Chondrocyte (in vitro differentiated cells): ENCODE results near the gene TAGAP. TPM values are rescaled to one million over a fixed set of nuclear protein-coding genes. Genes with fewer than 3 reads are reported as not detected.
A peak's percentile ranks its signal among the peaks of the same experiment; 100 is the strongest.

Experiments used
- DNase-seq: peaks from one replicate; pipeline ENCODE4 v3.0.0; 2021; ENCODE audit warnings: mixed read lengths, low spot score
- H3K27ac Mint-ChIP-seq: one replicate; pipeline ENCODE4 v1.8.0; 2021; ENCODE audit warnings: mild to moderate bottlenecking, moderate library complexity, mixed read lengths; ENCODE audit not compliant: unreplicated experiment
- H3K27me3 Mint-ChIP-seq: 2 replicates; pipeline ENCODE4 v1.8.0; 2021; ENCODE audit warnings: low read depth, mixed read lengths
- H3K36me3 Mint-ChIP-seq: 2 replicates; pipeline ENCODE4 v1.8.0; 2021; ENCODE audit warnings: low read depth, mixed read lengths
- H3K4me1 Mint-ChIP-seq: 2 replicates; pipeline ENCODE4 v1.8.0; 2021; ENCODE audit warnings: low read depth, mild to moderate bottlenecking, mixed read lengths
- H3K4me3 Mint-ChIP-seq: one replicate; pipeline ENCODE4 v1.8.0; 2021; ENCODE audit warnings: mild to moderate bottlenecking, moderate library complexity, mixed read lengths; ENCODE audit not compliant: unreplicated experiment
- H3K9me3 Mint-ChIP-seq: 2 replicates; pipeline ENCODE4 v1.8.0; 2021; ENCODE audit warnings: low read depth, mixed read lengths
- CTCF ChIP-seq: fragments of 200-600 bp; sonication (generic); IDR thresholded peaks from 2 replicates; pipeline ENCODE4 v1.5.0; 2021; ENCODE audit warnings: antibody characterized with exemption, mild to moderate bottlenecking, moderate library complexity
- total RNA-seq: library from RNA; stranded (reverse); gene quantifications from 3 replicates; pipeline ENCODE4 v1.2.1, GENCODE V29; 2021

Gene TAGAP
- total RNA-seq, 1 donor from 2014 or later = not detected

DNA sequence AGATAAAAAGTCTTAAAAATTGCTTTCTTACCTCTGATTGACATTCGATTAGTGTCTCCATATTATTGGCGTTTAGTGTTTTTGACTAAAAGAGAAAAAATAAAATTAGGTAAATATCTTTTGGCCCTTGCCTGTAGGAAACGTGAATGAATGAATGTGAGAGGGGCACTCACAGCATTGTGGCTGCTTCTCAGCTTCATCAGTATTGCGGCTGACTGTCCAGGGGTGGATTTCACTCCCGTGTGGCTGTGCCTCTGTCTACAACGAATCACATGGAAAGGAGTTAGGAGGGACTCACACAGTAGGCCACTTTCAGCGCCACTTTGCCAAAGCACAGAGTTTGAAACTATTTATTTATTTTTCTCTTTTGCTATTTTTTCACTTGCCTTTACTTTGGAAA, 844 bp downstream of the TAGAP start:
- peaks cover 7% of the 10 kb centered on the region for H3K4me1 Mint-ChIP-seq
- no peak for DNase-seq
- no peak for TF ChIP-seq CTCF
- peaks cover 23% of the 10 kb centered on the region for H3K27me3 Mint-ChIP-seq
- H3K9me3 Mint-ChIP-seq = no peaks in the 10 kb centered on the region
- no peak overlapping the region for H3K27ac Mint-ChIP-seq
- H3K36me3 Mint-ChIP-seq = peaks cover 2% of the 10 kb centered on the region
- no peak overlapping the region for H3K4me3 Mint-ChIP-seq

DNA sequence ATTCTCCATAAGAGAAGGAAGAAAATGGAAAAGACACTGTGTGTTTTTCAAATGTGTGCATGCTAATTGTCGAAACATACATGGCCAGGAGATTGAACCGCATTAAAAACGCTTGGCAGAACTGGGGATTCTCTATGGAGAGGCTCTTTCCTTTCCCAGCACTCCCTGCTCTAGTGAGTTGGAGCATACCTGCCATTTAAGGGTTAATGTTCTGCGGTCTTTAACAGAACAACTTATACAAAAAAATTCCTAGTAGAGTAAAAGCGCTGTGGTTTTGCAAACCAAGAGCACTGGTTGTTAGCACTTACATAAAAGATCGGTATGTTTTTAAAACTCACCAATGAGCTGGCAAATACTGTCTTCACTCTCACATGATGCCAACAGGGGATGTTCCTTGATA, 1.5 kb downstream of the TAGAP start:
- Mint-ChIP-seq H3K4me1 (peaks cover 7% of the 10 kb centered on the region), H3K27me3 (peaks cover 21% of the 10 kb centered on the region), H3K27ac (no peak overlapping the region), H3K36me3 (peaks cover under 1% of the 10 kb centered on the region), H3K9me3 (no peaks in the 10 kb centered on the region), H3K4me3 (no peak overlapping the region)
- DNase-seq = no peak
- no peak for TF ChIP-seq CTCF

DNA sequence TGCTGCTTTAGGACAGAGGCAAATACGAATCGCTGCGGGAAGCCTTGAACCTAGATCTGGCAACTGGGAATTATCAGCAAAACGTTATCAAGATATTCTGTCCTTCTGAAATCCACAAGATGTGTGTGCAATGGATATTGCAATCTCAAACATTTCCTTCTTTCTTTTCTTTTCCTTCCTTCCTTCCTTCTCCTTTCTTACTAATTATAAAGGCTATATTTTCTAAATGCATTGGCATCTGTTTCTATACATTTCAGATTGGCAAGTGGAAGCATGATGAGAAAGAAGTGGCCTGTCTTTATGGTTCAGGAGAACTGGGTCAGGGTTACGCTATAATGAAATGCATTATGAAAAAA, 2.0 kb downstream of the TAGAP start:
- H3K36me3 Mint-ChIP-seq = no peaks in the 10 kb centered on the region
- no peak overlapping the region for H3K27ac Mint-ChIP-seq
- no peak for DNase-seq
- peak; percentile 69 for TF ChIP-seq CTCF
- H3K4me3 Mint-ChIP-seq = no peak overlapping the region
- H3K27me3 Mint-ChIP-seq = peaks cover 18% of the 10 kb centered on the region
- no peaks in the 10 kb centered on the region for H3K9me3 Mint-ChIP-seq
- peaks cover 7% of the 10 kb centered on the region for H3K4me1 Mint-ChIP-seq

DNA sequence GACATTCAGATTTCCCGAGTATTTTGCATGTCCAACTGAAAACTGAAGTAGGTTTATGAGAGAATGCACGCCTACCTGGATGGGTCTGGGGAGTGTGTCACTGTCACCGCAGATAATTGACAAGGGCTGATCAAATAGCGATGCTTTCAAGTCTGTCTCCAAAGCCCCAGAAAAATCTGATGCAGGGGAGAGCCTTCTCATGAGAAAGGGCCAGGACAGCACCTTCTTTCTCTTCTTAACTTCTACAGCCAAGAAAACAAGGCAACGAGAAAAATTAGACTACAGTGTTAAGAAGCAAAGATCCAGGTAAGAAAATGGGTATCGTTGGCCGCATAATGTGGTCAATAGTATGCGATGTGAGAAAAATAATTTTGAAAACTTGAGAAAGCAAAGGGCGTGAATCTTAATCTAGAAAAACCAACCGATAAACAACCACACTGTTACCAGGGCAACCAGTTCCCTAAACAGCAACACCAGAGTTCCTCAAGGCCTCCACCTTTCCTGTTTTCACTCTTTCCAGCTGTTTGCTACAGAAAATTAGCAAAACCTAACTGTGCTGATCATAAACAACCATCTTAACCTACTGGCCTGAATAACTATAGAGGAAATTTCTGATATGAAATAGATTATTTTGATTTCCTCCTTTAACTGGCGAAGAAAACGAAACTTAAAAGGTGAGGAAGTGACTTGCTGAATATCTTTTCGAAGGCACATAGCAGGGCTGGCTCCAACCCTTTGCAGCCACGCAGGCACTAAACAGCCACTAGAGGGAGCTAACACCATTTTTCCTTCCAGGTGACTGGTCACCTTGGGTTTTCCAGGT, 2.6 kb downstream of the TAGAP start:
- Mint-ChIP-seq H3K27me3 (peaks cover 14% of the 10 kb centered on the region), H3K4me3 (peak overlapping the region; percentile 9), H3K27ac (no peak overlapping the region), H3K4me1 (peaks cover 7% of the 10 kb centered on the region), H3K9me3 (no peaks in the 10 kb centered on the region), H3K36me3 (no peaks in the 10 kb centered on the region)
- TF ChIP-seq CTCF = peak; percentile 97
- DNase-seq = no peak

GRCh38 chr6:159041181-159041580, 3.6 kb downstream of the TAGAP start:
- Mint-ChIP-seq H3K4me3 (no peak overlapping the region), H3K27me3 (peaks cover 14% of the 10 kb centered on the region), H3K36me3 (no peaks in the 10 kb centered on the region), H3K9me3 (no peaks in the 10 kb centered on the region), H3K4me1 (peaks cover 7% of the 10 kb centered on the region), H3K27ac (no peak overlapping the region)
- DNase-seq = no peak
- TF ChIP-seq CTCF = no peak
